LoVo (cell line): ENCODE data around the gene CRYBA2.

Experiments
- DNase-seq: peaks from one replicate; pipeline ENCODE4 v3.0.0-alpha.2; 2016; ENCODE audit warnings: low spot score

The CRYBA2 gene

DNA sequence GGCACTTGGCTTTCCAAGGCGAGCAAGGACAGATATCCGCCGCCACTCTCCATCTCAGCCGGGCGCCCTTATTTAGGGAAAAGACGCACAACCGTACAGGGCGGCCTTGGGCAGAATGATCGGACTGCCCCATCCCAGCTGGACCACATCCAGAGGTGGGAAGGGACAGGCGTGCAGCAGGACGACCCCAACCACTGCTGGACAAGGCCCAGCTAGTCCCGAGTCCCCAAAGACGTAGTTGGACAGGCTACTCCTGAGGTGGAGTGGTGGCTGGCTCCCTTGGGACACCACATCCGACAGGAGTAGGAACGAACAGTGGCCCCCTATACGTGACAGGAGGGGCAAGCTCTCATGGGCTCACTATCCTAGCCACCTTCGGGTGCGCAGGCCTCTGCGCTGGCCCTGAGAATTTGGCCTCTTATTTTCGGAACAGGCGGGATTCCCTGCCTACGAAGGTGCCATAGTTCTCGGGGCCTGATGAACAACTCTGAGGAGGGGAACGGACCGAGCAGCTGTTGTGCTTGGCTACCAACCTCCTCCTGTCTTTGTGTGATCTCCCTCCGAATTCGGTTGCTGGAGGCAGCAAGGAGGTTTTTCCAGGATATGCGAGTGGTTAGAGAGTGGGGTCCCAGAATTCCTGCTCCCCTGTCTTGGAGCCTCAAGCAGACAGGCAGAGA lies 10.5 kb downstream of the CRYBA2 start:
- no peak for DNase-seq

DNA sequence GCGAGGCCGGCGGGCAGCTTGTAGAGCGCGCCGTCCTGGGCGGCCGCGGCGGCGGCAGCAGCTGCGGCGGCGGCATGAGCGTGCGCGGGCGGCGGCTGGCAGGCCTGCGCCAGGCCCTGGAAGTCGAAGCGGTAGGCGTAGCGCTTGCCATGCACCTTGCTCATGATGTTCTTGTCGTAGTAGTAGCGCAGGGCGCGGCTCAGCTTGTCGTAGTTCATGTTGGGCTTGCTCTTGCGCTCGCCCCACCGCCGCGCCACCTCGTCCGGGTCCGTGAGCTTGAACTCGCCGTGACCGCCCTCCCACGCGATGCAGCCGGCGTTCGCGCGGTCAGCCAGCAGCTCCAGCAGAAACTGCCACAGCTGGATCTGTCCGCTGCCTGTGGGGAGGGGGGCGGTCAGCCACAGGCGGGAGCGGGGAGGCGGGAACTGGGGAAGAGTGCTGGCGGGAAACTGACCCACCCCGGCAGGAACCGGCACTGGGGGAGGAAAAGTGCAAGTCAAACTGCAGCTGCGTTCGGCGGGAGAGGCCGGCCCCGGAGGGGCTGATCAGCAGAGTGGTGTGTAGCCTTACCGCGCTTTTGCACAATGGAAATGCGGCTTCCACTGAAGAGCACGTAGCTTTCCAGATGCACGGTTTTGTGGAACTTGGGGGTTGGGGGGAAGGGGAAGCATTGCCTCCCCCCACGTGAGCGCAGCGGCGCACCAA lies 11.2 kb downstream of the CRYBA2 start:
- no peak for DNase-seq

DNA sequence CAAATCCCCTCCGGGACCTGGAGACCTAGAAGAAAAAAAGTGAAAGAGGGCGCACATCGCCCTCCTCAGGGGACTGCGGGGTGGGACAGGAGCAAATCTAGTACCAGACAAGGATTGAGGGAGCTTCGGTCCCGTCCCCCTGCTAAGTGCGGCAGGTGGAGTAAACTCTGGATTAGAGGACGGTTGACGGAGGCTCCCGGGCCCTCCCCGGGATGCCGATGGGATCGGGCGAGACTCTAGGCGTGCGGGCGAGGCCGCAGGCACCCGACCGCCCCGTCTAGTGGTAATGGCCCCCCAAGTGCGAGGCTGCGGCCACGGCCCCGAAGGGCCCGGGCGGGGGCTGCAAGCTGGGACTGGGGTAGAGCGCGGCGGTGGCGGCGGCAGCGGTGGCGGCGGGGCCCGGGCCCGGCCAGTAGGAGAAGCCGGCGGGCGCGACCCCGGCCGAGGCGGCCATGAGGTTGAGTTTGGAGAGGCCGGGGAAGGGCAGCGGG lies 11.8 kb downstream of the CRYBA2 start:
- DNase-seq: no peak

DNA sequence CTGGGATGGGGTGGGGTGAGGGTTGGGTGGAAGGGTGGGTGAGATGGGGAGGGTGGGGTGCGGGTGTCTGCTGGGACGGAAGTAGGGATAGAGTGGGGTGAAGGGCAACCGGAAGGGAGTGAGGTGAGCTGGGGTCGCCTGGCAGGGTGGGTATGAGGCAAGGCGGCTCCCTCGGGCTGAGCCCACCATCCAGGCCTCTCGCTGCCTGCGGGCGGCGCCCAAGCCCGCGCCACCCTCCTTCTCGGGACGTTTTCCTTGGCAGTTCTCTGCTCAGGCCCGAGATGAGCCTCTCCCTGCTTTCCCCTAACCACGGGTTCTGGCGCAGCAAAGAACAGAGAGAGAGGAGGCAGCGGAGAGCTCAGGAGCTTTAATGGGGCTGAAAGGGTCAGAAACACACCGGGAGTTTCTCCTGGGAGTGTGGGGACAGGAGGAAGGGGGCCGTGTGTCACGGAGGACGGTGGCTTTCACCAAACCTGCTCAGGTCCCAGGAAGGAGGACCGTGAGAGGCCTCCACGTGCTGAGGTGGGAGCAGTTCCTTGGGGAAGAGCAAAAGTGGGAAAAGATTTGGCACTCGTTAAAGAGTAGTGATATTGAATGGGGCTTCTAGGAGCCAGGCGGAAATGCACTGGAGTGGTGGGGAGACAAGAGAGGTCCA lies 12.4 kb downstream of the CRYBA2 start:
- no peak for DNase-seq

- DNase-seq: peak; percentile 85
Measured at GRCh38 chr2:218979846-218980734, 13.1 kb downstream of the CRYBA2 start.

- DNase-seq: no peak
Measured at GRCh38 chr2:218975060-218975777, 18.0 kb downstream of the CRYBA2 start.

DNA sequence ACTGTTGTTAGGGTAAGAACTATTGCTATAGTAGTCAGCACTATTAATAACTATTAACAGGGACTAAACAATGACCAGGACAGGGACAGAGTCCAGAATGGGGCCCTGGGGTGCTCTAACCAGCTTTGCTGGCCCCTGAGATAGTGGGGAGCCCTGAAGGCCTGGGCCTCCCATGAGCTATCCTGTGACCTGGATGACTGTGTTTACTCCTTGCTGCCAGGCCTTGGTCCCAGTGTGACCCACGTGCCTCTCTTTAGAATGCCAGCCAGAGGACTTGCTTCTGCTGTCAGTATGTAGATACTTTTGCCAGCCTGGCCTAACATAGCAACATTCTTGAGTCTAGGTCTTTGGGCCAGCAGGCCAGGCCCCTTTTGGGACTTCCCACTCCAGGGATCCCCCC lies 22.3 kb downstream of the CRYBA2 start:
- no peak for DNase-seq

DNA sequence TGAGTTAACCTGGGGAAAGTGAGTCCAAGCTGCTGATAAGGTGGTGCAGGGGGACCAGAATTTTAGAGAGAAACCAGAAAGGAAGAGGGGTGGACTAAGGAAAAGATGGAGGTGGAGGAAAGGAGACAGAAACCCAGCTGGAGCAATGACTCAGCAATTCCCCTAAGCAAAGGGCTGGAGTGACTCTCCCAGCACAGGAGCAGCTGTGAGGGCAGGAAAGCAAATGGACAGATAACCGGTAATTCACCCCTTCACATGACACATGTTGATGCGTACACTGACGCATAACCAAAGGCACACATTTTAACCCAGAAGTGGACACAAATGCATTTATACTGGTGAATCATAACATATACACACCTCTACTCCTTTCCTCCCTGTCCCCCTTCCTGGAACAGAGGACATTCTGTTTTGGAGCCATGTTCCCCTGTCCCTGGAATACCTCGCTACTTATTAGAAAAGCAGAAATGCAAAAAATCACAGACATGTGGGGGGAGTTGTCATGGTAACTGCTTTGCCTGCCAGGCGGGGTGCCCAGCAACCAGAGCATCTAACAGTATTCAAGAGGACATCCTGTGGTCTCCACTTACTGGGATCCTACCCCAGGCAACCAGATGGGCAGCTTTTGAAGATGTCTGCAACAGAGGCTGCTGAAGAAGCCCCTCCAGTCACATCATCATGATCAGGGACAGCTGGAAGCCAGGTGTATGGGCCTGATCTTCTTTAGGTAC lies 29.0 kb downstream of the CRYBA2 start:
- DNase-seq: no peak

GRCh38 chr2:218963601-218964000 lies 29.6 kb downstream of the CRYBA2 start:
- DNase-seq: no peak

GRCh38 chr2:218962859-218963492 lies 30.2 kb downstream of the CRYBA2 start:
- peak; percentile 56 for DNase-seq

- DNase-seq: no peak
Measured at GRCh38 chr2:218961651-218962570, 31.3 kb downstream of the CRYBA2 start.

DNA sequence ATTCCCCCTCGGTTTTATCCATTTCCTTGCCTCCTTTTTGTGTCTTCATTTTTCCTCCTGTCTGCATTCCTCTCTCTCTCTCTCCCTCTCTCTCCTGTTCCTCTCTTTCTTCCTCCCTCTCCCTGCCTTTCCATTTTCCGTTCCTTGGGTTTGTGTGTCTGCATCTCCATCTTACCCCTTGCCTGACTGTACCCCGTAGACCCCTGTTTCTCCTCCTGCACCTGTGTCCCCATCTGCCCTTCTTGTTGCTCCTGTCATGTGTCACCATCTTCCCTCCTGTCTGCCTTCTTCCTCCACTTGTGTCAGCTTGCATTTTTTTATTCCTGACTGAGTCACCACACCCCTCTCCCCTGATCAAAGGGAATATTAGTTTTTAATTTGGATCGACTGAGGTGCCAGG lies 32.0 kb downstream of the CRYBA2 start:
- no peak for DNase-seq

DNA sequence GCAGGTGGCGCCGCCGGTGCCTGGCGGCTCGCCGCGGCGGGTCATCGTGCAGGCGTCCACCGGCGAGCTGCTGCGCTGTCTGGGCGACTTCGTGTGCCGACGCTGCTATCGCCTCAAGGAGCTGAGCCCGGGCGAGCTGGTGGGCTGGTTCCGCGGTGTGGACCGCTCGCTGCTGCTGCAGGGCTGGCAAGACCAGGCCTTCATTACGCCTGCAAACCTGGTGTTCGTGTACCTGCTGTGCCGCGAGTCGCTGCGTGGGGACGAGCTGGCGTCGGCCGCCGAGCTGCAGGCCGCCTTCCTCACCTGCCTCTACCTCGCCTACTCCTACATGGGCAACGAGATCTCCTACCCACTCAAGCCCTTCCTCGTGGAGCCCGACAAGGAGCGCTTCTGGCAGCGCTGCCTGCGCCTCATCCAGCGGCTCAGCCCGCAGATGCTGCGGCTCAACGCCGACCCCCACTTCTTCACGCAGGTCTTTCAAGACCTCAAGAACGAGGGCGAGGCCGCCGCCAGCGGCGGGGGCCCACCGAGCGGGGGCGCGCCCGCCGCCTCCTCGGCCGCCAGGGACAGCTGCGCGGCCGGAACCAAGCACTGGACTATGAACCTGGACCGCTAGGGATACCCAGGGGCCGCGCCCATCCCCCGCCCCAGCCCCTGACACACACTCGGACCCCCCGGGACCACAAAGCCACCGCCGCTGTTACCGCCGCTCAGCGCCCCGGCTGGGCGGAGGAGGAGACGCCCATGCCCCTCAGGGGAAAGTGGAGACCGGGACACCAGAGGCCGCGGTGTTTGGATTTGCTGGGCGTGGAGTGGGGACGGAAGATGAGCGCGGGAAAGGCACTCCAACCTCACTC lies 32.7 kb downstream of the CRYBA2 start:
- no peak for DNase-seq

GRCh38 chr2:218959761-218960308 lies 33.4 kb downstream of the CRYBA2 start:
- DNase-seq: no peak

DNA sequence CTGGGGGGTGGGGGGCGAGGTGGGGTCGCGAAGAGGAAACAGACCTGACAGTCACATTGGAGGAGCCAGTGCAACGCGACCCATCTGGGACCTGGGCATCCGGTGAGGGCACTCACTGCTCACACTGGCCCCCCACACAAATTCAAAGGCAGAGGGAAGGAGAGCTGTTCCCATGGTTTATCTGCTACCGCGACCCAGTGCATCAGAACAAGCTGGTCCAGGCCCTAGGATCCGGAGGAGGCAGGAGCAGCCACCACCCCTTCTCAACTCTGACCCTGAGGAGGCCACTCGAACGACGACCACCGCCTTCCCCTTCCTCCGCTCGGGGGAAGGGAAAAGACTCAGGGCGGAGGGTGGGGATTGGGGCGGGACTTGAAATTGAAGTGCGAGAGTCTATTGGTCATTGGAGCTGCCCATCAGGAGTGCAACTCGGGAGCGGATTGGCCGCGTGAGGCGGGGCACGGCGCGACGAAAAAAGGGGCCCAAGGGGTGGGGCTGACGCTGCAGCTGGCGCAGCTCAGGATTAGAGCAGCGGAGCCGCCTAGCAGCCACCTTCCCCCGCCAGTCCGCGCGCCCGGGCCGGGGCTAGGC lies 34.0 kb downstream of the CRYBA2 start, which contains the start of gene CDK5R2:
Gene CDK5R2 (plus strand): TSS at position 526 of the 591 bp plus-strand sequence. CDS start 155 bp downstream, outside the sequence.
- DNase-seq: peak; percentile 88

- DNase-seq: no peak
Measured at GRCh38 chr2:218958276-218958675, 34.9 kb downstream of the CRYBA2 start.

GRCh38 chr2:218957671-218958070 lies 35.6 kb downstream of the CRYBA2 start:
- no peak for DNase-seq
